Activated CD8-positive, alpha-beta memory T cell treated with anti-CD3 and anti-CD28 coated beads for 1 hour (primary cell): Measurements from ENCODE around the gene BTG4.

Source experiments
- DNase-seq, 2 donors: peaks; one replicate each; pipeline ENCODE4 v3.0.0-alpha.2; 2020; ENCODE audit warnings: low read depth in 1 of 2; ENCODE audit errors: extremely low read depth in 1 of 2

Gene BTG4

DNA sequence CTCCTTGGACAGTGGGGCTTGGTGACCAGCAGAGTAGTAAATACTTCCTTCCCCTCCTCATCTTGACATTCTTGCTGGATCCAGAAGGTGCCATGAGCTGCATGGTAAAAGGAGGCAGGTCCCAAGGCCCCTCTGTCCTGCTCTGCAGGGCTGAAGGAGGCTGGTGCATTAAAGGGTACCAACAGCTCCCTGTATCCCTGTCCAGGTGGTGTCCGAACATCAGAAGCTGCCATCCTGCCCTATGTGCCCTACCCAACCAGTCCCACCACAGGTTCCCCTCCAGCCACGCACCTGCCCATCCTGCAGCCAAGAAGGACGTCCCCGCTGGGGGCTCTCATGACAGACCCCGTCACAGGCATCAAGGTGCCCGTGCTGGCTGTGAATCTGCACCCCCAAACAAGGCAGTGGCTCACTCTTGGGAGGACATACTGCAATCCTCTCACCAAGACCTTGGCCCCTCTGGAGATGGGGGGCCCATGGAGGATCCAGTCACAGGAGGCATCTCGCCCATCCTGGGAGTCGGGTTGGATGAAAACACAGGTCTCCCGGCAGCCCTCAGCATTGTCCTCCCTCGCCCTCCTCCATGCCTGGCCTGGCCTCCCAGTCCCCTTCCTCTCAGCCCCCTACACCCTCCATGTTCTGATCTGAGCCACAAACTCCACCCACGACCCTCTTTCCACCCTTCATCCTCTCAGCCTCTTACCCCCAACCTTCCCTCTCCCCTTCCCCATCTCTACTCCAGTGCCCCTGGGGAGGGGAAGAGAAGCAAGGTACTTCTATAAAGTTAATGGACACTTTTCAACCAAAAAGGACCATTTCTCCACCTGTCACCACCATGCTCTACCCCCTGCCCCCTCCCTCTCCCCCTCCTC, 55.1 kb downstream of the BTG4 start:
- no peak for DNase-seq

DNA sequence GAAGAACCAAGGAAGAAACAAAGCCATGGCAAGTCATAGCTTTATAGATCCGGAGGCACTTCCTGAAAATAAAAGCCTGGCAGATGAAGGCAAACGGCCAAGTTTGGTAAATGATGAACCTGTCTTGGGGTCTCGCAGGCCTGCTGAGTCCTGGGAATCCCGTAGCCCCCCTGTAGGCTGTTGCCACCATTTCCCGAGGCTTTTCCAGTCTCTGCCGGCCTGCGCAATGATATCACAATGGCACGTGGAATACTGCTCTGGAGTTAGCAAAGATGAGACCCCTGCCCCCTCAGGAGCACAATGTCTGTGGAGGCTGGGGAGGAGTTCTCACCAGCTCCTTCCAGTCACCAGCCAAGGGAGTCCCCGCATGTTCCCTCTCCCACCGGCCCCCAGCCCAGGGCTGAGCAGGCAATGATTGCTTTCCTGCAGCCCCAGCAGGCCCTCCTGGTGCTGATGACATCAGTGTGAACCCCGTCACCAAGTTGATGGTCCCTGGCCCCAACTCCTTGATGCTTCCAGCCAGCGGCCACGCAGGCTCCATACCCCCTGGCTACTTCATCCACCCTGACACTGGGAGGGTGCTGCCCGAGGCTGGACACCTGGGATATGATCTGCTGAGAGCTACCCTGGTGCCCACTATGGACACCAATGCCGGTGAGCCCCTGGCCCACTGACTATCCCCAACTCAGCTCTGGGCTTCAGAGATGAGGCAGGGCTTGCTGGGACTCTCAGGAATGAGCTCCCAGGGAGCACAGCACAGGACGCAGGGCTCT, 55.9 kb downstream of the BTG4 start:
- no peak for DNase-seq

DNA sequence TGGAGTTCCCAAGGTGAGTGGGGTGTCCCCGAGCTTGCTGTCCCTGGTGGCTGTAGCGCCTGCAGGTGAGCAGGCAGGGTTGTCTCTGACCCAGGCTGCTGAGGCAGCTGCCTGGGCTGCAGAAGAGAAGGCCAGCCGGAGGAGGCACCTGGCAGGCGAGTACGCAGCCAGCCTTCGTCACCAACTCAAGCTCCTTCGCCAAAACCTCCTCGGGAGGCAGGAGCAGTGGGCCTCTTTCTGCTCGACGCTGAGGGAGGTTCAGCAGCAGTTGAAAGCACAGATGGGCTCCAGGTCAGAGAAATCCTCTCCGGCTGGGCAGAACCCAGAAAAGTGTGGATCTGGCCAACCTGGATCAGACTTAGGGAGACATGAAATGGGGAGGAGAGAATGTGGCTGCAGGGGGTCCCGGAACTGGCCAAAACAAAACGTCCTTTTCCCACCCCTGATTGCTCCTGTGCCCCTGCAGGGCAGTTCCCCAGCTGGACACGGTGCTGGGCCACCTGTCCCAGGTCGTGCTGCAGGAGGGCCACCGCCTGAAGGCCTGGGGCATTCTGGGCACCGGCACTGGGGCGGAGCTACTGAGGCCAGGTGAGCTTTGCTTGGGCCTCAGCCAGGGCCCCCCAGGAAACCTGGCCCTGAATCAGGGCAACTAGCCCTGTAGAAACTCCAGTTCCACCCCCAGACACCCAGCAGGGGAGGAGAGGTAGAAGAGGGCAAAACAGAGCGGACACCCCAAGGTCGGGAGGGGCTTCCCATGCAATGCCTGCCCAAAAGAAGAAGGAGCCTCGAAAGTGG, 56.7 kb downstream of the BTG4 start:
- no peak for DNase-seq

DNA sequence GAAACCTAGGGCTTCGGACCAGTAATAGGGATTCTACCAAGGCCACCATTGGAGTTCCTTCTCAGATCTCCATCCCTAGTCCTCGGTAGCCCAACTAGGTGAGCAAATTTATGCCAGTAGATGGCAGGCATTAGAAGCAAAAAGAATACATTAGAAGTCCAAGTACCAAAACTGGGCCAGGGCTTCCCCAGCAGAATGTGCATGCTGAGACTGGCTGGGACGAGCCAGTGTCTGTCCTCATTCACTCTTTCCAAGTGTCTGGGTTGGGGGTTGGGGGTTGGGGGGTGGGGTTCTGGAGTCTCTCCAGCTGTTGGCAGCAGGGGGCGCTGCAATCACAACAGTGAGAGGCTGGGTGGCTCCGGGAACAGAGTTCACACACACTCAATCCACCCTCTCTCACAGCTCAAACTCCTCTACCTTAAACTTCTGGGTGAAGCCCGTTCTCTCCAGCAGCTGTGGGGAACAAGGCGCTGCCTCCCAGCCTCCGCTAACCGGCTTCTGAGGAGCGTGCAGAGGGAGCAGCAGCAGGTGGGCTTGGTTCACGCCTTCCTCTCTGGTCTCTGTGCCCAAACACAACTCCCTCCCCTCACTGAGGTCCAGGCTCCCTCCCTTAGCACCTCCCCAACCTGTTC, 57.5 kb downstream of the BTG4 start:
- DNase-seq: peak in 1 of 2 donors; percentile 24

DNA sequence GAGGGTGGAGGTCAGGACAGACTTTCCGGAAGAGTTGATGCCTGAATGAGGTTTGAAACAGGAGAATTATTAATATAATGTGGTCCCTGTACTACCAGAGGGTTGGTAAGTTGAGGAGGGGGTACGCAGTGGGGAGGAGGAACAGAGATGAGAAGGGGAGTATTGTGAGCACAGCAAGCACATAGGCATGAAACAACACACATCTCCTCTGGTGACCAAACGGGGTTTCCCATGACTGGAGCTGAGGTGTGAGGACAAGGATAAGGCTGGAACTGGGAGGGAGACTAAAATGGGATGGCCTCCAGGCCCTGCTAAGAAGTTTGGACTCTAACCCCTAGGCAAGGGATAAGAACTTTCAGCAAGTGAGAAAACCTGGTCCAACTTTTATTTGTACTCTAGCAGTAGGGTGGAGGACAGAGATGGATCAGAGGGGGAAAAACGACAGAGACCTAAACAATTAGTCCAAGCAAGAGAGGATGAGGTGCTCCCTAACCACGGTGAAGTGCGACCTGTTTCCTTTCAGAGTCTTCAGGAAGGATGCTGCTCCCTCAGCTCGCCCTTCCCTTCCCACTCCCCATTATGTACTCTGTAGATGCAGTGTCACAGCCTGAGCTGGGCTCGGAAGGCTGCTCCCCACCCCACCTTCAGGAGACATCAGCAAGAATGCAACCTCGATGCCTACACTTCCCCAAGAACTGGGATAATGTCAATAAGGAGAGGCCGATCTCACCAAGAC, 59.2 kb downstream of the BTG4 start:
- no peak for DNase-seq

DNA sequence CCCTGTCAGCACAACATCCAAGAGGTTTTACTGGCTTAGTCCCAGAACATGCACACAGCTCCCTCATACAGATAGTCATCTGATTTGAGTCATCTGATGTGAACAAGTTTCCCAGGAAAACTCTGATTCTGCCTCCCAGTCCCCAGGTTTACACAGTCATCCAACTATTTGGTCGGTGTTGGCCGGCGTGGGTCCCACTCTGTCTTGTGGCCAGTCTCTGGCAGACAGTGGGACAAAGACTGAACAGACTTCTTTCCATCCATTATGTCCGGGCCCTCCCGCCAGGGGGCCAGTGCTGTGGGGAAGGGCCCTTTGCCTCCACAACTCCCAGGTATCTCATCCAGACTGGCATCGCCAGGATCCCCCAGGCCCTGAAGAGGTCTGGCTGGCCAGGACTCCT, 60.0 kb downstream of the BTG4 start:
- no peak for DNase-seq

DNA sequence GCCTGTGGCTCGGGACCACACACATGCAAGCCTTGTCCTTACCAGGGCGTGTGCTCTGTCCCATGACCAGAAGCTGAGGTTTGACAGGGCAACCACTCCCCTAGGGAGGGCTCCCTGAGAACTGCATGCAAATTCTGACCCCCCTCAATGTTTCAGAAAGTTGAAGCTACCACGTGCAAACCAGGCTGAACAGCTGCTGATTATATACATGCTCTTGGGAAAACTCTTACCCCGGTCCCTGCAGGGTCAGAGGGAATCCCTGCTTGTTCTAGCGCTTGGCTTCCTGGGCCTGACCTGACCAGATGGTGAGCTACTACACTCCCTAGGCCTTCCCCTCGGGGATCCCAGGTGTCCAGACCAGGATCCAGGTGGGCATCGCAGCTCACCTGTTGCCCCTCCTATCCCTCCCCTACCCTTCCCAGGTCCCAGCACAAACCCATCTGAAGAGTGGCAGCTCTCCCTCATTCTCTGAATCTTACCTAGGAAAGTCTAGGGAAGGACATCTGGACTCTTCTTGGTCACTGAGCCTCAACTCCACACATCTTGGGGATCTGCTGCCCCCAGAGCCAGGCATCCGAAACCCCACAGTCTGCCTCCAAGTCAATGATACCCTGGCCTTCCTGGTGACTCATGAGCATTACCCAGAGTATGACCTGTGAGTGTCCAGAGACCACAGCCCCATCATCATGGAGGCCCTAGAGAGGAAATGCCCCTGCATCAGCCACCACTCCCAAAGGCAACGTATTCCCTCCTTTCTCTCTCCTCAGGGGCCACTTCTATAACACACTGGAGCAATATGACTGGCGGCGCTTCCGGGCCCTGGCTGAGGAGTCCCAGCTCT, 61.5 kb downstream of the BTG4 start:
- DNase-seq: no peak

DNA sequence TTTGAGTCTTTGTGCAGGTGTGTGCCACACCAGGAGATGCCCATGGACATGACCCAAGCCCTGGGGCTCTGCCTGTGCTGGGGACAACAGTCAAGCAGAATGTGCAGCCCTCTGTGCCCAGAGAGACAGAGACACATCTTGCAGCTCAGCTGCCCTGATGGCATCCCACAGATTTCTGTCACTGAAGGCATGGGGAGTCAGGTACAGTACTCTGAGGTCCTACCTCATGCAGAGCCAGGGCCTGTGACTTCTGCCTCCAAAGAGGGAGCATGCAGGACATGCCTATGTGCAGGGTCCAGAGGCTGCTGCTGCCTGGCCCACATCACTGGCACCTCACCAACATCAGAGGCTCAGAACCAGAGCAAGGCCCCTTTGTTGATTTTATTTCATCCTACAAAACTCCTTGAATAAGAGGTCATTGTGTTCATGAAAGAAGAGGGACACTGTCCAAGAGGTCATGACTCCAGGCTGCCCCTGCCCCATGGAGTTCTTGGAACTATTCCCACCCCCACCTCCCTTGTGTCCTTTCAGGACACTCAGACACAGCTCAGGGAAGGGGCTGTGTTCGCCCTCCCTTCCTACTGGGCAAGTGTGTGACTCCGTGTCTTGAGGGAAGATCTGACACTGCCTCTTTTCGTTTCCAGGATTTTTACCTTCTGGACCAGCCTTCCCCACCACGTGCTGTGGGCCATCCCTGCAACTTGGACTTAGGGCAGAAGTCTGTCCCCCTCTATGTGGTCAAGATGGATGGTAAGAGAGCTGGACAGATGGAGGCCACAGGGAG, 62.3 kb downstream of the BTG4 start:
- no peak for DNase-seq

DNA sequence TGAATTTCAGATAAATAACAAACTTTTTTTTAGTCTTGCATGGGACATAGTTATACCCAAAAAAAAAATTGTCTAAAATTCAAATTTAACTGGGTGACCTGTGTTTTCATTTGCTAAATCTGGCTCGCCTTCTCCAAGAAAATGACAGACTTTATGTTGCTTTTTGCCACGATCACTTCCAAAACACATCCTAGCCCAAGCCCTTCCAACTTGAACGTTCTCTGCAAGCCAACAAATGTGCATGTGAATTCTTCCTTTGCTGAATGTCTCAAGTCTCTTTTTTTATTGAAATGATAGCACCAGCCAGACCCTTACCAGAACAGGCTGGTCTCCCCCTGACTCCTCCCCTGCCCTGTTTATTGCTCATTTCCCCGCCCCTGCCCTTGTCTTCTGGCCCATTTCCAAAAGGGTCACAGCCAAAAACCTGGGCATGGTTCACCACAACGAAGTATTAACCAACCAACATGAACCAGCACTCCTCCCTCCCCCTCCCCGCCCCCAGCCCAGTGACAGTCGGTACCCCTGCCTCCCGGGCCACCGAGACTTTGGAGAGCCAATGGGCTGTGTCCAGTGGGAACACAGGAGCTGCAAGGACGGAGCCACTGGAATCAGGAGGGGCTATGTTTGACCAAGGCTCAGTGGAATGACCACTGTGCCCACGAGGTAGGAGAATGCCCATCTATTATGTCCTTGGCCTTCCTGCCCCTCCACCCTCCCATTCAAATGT, 63.2 kb downstream of the BTG4 start:
- no peak for DNase-seq

DNA sequence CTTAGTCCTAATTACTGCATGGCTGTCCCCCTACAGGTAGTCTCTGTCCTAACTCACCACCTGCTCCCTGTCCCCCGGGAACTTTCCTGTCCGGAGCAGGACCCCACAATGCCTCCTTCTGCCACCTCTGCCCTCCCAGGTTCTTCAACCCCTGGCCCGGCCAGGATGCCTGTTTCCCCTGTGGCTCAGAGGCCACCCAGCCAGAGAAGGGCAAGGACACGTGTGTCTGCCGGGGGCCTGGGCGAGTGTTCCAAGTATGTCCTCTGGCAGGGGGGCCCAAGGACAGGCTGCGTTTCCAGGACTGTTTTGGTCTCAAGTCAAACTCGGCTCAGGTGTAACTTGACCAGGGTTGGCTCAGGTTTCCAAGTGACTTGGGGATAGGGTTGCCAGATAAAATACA, 63.8 kb downstream of the BTG4 start:
- no peak for DNase-seq

DNA sequence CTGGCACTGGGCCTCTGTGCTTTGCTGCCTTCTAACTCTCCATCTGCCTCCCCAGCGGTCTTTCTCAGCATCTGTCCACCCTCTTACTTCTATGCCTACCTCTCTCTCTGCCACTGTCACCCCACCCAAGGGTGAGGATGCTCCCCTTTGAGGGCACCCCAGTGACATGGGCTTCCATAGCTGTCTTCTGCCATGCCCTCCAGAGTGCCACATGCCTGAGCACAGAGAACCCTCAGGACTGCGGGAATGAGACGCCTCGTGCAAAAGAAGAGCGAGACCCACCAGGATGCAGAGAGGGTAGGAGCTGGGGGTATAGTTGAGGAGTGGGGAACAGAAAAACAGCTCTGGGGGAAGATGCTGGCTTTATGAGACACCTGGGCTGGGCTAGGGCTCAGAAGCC, 64.3 kb downstream of the BTG4 start:
- no peak for DNase-seq

DNA sequence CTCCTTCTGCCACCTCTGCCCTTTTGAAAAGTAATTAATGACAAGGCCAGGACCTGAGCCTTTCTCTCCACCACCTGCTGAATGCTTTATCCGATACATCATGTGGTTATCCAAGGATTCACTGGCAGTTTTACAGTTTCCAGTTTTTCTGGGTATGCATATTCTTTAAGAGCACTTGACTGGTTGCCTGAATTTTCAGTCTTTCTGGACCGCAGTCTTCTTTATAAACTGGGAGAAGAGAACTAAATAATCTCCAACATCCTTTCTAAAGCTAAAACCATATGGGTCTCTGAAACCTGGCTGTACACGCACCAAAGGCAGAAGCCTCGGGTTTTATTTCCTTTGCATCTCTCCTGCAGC, 65.1 kb downstream of the BTG4 start:
- no peak for DNase-seq

DNA sequence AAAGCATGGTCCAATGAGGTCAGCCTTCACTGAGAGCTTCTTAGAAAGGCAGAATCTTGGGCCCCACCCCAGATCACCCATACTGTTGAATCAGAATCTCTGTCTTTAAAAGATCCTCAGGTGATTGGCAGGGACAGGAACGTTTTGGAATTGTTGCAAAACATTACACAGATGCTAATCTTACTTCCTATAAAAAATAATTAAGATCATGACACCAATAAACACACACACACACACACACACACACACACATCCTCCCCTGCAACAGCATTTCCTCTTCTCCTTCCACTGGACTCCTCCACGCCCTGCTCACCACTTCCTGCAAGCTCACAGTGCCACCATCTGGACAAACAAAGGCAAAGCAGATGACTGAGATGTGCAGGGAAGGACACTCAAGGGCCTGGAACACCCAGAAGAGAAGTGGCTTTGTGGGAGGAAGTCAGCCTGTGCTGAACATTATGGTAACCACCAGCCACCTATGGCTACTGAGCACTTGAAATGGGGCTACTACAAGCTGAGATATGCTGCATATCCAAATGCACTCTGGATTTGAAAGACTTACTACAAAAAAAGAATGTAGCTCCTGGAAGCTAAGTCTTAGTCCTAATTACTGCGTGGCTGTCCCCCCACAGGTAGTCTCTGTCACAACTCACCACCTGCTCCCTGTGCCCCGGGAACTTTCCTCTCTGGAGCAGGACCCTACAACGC, 65.6 kb downstream of the BTG4 start:
- peak; percentile 39 to 51 for DNase-seq

DNA sequence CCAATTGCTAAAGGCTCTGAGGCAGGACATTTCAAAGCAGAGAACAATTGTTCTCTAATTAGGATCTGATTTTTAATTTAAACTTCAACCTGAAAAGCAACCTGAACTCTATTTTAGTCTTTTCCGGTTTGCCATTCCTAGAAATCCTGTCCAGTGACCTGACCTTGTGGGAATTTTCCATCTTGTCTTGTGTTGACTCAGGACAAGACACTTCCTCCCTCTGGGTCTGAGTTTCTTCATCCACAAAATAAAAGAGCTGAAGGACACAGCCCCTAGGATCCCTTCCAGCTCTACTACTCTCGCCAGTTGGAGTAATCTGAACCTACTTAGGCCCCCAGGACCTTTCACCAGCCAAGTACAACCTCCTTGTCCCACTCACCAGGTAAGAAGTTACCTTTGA, 66.6 kb downstream of the BTG4 start:
- no peak for DNase-seq
